GM12875 (cell line): Measurements from ENCODE around the gene UFM1.
"Not testable (repeated sequence)": the region's sequence is repeated elsewhere in the genome, so short reads cannot be mapped to it uniquely, and the experiment has no call there.

Source experiments
- H3K4me3 ChIP-seq: one replicate; pipeline ENCODE4 v1.5.1; 2011; ENCODE audit warnings: low read depth, low read length, control low read depth
- TF ChIP-seq, protein P1 (sequence below): IDR thresholded peaks from 2 replicates; pipeline ENCODE4 v1.5.1; 2011; ENCODE audit warnings: low read depth, mild to moderate bottlenecking, control low read depth, inconsistent platforms, low read length, moderate library complexity, borderline replicate concordance; ENCODE audit not compliant: insufficient read depth

The UFM1 gene

DNA sequence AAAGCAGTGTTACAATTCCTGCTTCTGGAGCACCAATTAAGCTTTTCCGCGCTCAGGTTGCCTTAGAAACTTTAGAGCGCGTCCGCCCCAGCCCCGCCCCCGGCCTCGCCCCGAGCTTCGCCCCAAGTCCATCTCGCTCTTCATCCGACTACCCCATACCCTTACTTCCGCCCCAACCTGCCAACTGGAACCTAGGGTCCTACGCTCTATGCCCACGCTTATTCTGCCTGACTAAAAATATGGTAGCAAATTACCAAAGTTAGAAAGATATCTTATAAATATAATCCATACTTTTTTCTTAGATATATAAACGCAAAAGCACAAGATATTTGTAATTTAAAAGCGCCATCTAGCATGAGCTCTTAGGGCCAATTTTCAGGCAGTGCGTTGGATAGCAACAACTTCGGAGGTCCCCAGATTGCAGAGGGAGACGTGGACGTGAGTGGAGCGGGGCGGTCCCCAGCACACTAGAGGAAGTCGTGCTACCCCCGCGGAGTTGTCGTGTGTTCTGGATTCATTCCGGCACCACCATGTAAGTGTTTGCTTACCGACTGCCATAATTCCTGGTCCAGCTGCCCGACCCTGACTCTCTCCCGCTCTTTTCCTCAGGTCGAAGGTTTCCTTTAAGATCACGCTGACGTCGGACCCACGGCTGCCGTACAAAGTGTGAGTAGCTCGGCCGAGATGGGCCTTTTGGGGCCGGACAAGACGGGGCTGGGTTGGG, at the start of gene UFM1:
Gene UFM1 (plus strand): TSS at position 462 of the 724 bp plus-strand sequence. CDS start 69 bp downstream, at position 531.
- TF ChIP-seq, protein P1, sequence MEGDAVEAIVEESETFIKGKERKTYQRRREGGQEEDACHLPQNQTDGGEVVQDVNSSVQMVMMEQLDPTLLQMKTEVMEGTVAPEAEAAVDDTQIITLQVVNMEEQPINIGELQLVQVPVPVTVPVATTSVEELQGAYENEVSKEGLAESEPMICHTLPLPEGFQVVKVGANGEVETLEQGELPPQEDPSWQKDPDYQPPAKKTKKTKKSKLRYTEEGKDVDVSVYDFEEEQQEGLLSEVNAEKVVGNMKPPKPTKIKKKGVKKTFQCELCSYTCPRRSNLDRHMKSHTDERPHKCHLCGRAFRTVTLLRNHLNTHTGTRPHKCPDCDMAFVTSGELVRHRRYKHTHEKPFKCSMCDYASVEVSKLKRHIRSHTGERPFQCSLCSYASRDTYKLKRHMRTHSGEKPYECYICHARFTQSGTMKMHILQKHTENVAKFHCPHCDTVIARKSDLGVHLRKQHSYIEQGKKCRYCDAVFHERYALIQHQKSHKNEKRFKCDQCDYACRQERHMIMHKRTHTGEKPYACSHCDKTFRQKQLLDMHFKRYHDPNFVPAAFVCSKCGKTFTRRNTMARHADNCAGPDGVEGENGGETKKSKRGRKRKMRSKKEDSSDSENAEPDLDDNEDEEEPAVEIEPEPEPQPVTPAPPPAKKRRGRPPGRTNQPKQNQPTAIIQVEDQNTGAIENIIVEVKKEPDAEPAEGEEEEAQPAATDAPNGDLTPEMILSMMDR = no peak
- peak within 1 kb of the TSS; percentile 92 for H3K4me3 ChIP-seq

DNA sequence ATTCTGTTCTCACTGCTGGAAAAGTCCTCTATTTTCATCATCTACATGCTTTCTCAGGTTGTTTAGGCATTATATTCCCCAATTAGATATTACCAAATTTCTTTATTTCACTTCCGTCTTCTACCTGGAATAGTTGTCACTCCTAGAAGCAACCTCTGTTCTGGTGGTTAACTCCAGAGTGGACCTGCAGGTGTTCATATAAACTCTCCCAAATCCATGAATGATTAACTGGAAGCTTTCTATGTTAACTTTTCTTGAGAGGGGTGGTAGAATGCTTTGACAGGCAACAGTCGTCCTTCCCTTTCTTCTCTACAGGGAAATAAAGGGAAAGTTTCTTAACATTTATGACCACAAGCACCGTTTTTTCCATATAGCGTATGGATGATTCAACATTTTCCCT, 48.4 kb upstream of the UFM1 start:
- TF ChIP-seq, protein P1 = no peak
- no peak overlapping the region for H3K4me3 ChIP-seq

DNA sequence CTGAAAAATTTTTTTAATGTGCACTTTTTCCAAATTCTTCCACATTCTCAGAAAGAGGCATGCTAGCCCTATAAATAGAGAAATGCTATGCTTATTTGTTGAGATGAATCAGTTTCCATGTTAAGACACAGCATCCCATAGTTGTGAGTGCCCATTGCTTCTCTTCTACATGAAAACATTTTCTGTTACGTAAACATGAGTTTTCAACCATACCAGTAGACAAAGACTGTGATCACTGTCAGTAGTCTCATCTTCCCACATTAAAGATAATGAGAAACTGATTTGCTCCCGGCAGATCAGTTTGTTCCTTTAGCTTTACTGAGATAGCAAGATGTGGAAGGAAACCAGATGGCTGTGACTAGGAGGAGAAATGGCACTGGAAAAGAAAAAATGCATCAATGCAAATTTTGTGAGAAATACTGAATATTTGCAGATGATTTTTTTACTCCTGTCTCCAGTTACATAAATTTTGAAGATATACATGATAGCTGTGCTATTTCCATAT, 45.8 kb upstream of the UFM1 start:
- TF ChIP-seq, protein P1 = no peak
- H3K4me3 ChIP-seq = no peak overlapping the region

DNA sequence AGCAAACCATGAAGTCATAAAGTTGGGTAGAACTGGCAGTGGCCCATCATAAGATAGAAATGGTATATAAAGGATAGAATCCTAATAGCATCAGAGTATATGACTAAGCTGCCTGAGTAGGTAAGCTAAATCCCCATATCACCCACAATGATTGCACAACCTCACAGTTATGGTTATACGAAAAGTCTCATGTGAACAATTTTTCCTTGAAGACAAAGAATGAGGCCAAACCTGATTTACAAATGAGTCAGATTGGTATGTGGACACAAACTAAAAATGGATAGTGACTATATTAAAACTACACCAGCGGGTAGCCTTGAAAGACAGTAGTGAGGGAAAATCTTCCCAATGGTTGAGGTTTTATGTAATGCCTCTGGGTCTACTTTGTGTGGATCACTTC, 40.9 kb upstream of the UFM1 start:
- no peak overlapping the region for H3K4me3 ChIP-seq
- TF ChIP-seq, protein P1 = no peak

DNA sequence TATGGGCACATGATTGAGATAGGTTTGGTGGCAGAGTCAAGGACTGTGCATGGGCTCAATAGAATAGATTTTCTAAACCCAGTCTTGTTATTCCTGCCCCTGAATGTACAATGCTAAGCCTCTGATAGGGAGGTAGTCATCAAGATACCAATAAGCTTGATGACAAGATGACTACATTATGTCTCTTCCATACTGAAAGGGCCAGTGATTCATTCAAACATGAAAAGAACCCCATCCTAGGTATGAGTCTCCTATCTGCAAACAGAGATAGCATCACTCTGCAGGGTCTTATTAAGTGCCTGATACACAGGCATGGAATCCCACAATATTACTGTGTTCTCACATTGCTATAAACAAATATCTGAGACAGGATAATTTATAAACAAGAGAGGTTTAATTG, 40.3 kb upstream of the UFM1 start:
- no peak overlapping the region for H3K4me3 ChIP-seq
- TF ChIP-seq, protein P1 = no peak

DNA sequence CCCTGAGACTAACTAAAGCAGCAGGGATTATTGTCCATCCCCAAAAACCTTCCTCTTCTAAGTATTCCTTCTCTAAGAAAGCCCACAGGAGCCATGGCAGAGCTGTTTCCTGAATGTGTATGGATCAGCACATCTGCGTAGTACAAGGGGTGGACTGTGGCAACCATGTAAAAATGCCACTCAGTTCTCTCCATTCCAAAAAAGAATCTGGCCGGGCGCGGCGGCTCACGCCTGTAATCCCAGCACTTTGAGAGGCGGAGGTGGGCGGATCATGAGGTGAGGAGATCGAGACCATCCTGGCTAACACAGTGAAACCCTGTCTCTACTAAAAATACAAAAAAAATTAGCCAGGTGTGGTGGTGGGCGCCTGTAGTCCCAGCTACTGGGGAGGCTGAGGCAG, 38.5 kb upstream of the UFM1 start:
- not testable (repeated sequence) for H3K4me3 ChIP-seq

DNA sequence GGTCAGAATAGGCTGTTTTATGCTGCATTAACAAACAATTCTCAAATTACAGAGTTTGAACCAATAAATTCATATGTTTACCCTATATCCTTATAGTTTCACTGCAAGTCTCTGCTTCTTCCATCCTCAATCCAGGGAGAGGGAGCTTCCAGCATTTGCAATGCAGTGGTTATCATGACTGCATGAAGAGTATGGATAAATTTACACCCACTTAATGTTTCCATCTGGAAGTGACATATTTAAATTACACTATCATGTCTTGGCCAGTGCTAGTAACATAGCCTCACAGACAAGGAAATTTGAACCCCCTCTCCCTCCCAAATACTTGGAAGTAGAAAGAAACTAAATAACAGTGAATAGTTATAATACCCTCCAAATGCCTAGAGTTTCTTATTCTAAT, 33.5 kb upstream of the UFM1 start:
- TF ChIP-seq, protein P1 = no peak
- no peak overlapping the region for H3K4me3 ChIP-seq
